T-helper 17 cell (primary cell): Measurements from ENCODE around the gene PFKFB3. TPM values are rescaled to one million over a fixed set of nuclear protein-coding genes. Genes with fewer than 3 reads are reported as not detected.

Experiments
- ATAC-seq: fragments of 150-1000 bp; cut with Tn5 transposase; 2 replicates; pipeline ENCODE4 v1.10.0; 2021; ENCODE audit warnings: mild to moderate bottlenecking, moderate library complexity
- DNase-seq, 3 donors: peaks; one replicate each; pipeline versions ENCODE4 v3.0.0 to v3.0.0-alpha.2; 2020 to 2021
- H3K9me3 ChIP-seq: one replicate; pipeline ENCODE4 v1.7.0; 2013; ENCODE audit warnings: low read length, mild to moderate bottlenecking; ENCODE audit not compliant: control insufficient read depth, poor library complexity, severe bottlenecking
- H3K27ac Mint-ChIP-seq: one replicate; pipeline ENCODE4 v1.8.0; 2022; ENCODE audit warnings: mild to moderate bottlenecking, moderate library complexity, mixed read lengths
- H3K27me3 Mint-ChIP-seq: one replicate; pipeline ENCODE4 v1.8.0; 2022; ENCODE audit warnings: mixed read lengths
- H3K36me3 Mint-ChIP-seq: one replicate; pipeline ENCODE4 v1.8.0; 2022; ENCODE audit warnings: low read depth, mixed read lengths
- H3K4me1 Mint-ChIP-seq: one replicate; pipeline ENCODE4 v1.8.0; 2022; ENCODE audit warnings: mild to moderate bottlenecking, mixed read lengths
- H3K4me3 Mint-ChIP-seq: one replicate; pipeline ENCODE4 v1.8.0; 2022; ENCODE audit warnings: mild to moderate bottlenecking, moderate library complexity, mixed read lengths
- total RNA-seq, 4 donors: library from RNA in 2 of 4; stranded (reverse) in 2 of 4; gene quantifications; one replicate each; pipeline ENCODE4 v1.2.3 and lab custom pipeline; 2022 to 2026

The PFKFB3 gene
- total RNA-seq, 2 donors from 2014 or later = 93.3 to 146 TPM

DNA sequence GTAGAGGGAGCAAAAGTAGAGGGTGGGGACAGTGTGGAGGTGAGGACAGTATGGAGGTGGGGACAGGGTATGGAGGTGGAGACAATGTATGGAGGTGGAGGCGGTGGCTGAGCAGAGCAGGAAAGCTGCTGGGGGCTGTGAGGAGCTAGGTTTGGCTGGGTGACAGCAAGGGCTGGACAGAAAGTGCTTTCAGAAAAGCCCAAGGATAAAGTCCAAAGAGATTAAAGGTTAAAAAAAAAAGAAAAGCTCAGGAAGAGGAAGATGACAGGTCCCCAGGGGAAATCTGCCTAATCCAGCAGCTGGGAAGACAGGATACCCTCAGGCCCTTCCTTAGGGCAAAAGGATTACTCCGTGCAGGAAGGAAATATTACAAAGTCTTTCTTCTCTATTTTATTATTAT, 32.1 kb upstream of the PFKFB3 start:
- H3K27ac Mint-ChIP-seq = peak overlapping the region; percentile 97
- no peaks in the 10 kb centered on the region for H3K9me3 ChIP-seq
- DNase-seq (no peak), ATAC-seq (no peak)
- H3K36me3 Mint-ChIP-seq = peaks cover 2% of the 10 kb centered on the region
- H3K27me3 Mint-ChIP-seq = no peaks in the 10 kb centered on the region
- H3K4me1 Mint-ChIP-seq = peaks cover 74% of the 10 kb centered on the region
- H3K4me3 Mint-ChIP-seq = peak overlapping the region; percentile 12

DNA sequence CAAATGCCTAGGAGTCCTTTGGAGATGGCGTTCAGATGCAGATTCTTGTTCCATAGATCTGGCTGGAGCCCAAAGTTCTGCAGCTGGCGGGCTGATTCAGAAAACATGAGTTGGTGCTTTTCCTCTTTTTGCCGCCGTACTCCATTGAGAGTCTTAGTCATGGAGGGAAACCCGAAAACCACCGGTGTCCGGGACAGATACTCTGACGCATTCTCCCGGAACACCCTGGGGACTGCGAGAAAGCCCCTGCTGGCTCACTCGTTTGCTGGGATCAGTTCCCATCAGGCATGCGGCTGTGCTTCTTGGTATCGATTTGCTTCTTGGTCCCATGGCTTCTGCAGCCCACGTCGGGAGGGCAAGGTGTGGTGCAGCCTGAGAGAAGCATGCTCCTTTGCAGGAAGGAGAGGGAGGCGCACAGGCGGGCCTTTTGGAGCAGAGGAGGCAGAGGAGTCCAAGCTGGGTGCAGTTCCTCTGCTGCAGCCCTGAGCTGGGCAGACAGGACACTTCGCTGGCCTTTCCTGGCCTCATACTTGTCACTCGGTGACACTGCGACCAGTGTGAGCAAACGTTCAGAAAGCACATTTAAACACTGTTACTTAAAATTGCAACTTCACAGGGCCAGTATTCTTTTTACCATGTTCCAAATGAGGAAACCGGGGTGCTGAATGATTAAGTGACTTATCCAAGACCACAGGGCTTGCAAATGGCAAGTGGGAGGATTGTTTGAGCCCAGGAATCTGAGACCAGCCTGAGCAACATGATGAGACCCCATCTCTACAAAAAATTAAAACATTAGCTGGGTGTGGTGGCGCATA, 30.6 kb upstream of the PFKFB3 start:
- Mint-ChIP-seq H3K27ac (peak overlapping the region; percentile 97), H3K4me3 (peak overlapping the region; percentile 90), H3K4me1 (peaks cover 75% of the 10 kb centered on the region), H3K27me3 (no peaks in the 10 kb centered on the region), H3K36me3 (peaks cover 8% of the 10 kb centered on the region)
- H3K9me3 ChIP-seq = no peaks in the 10 kb centered on the region
- peak; percentile 32 for ATAC-seq
- DNase-seq = peak in 1 of 3 donors; percentile 22

DNA sequence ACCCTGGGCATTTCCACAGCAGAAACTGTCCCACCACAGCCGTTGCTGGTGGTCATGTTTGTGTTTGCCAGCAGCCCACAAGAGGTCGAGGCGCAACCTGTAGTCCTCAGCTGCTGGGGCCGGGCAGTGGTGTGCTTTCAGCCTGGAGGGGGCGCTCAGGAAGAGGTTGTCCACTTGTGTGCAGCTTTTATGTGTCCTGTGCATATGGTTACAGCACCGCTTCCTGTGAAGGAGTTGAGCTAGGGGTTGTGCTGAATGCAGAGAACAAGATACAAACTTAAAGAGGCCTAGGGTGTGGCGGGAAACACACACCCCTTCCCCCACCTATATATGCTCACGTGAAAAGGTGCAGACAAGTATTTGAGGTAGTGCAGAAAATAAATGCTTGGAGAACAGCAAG, 29.5 kb upstream of the PFKFB3 start:
- ATAC-seq = peak; percentile 89
- peaks cover 8% of the 10 kb centered on the region for H3K36me3 Mint-ChIP-seq

GRCh38 chr10:6174201-6174874, 28.4 kb upstream of the PFKFB3 start:
- ATAC-seq (no peak), DNase-seq (no peak)
- H3K9me3 ChIP-seq = no peaks in the 10 kb centered on the region
- Mint-ChIP-seq H3K27ac (peak overlapping the region; percentile 97), H3K4me1 (peaks cover 68% of the 10 kb centered on the region), H3K27me3 (no peaks in the 10 kb centered on the region), H3K36me3 (peaks cover 8% of the 10 kb centered on the region), H3K4me3 (no peak overlapping the region)

More for the DNA sequence above, 29.5 kb upstream of the PFKFB3 start:
- peaks cover 72% of the 10 kb centered on the region for H3K4me1 Mint-ChIP-seq
- H3K4me3 Mint-ChIP-seq = peak overlapping the region; percentile 90
- H3K27ac Mint-ChIP-seq = peak overlapping the region; percentile 97
- H3K9me3 ChIP-seq = no peaks in the 10 kb centered on the region
- DNase-seq = peak; percentile 37 to 55 (median 48)
- H3K27me3 Mint-ChIP-seq = no peaks in the 10 kb centered on the region

- peak overlapping the region; percentile 97 for H3K27ac Mint-ChIP-seq
- ATAC-seq (no peak), DNase-seq (no peak)
- H3K4me1 Mint-ChIP-seq = peaks cover 61% of the 10 kb centered on the region
- H3K36me3 Mint-ChIP-seq = peaks cover 8% of the 10 kb centered on the region
- no peaks in the 10 kb centered on the region for H3K9me3 ChIP-seq
- H3K4me3 Mint-ChIP-seq = peak overlapping the region; percentile 33
- no peaks in the 10 kb centered on the region for H3K27me3 Mint-ChIP-seq
Observed at GRCh38 chr10:6175329-6176055, 27.2 kb upstream of the PFKFB3 start.

- no peak overlapping the region for H3K4me3 Mint-ChIP-seq
- H3K9me3 ChIP-seq = no peaks in the 10 kb centered on the region
- no peaks in the 10 kb centered on the region for H3K27me3 Mint-ChIP-seq
- ATAC-seq (no peak), DNase-seq (no peak)
- peaks cover 8% of the 10 kb centered on the region for H3K36me3 Mint-ChIP-seq
- peaks cover 56% of the 10 kb centered on the region for H3K4me1 Mint-ChIP-seq
- peak overlapping the region; percentile 97 for H3K27ac Mint-ChIP-seq
Observed at GRCh38 chr10:6176691-6177231, 26.0 kb upstream of the PFKFB3 start.

GRCh38 chr10:6177880-6178281, 24.9 kb upstream of the PFKFB3 start:
- Mint-ChIP-seq H3K4me3 (no peak overlapping the region), H3K27me3 (no peaks in the 10 kb centered on the region), H3K27ac (peak overlapping the region; percentile 97), H3K4me1 (peaks cover 51% of the 10 kb centered on the region), H3K36me3 (peaks cover 8% of the 10 kb centered on the region)
- DNase-seq = no peak
- H3K9me3 ChIP-seq = no peaks in the 10 kb centered on the region
- no peak for ATAC-seq

- Mint-ChIP-seq H3K27ac (peak overlapping the region; percentile 63), H3K4me3 (no peak overlapping the region), H3K27me3 (no peaks in the 10 kb centered on the region), H3K4me1 (peaks cover 44% of the 10 kb centered on the region), H3K36me3 (peaks cover 5% of the 10 kb centered on the region)
- DNase-seq (no peak), ATAC-seq (no peak)
- no peaks in the 10 kb centered on the region for H3K9me3 ChIP-seq
Observed at GRCh38 chr10:6178581-6178980, 24.2 kb upstream of the PFKFB3 start.

GRCh38 chr10:6179078-6179477, 23.7 kb upstream of the PFKFB3 start:
- DNase-seq = no peak
- peaks cover 39% of the 10 kb centered on the region for H3K4me1 Mint-ChIP-seq
- no peak for ATAC-seq
- H3K27ac Mint-ChIP-seq = peak overlapping the region; percentile 63
- H3K4me3 Mint-ChIP-seq = no peak overlapping the region
- no peaks in the 10 kb centered on the region for H3K27me3 Mint-ChIP-seq
- H3K9me3 ChIP-seq = no peaks in the 10 kb centered on the region
- peaks cover 5% of the 10 kb centered on the region for H3K36me3 Mint-ChIP-seq

GRCh38 chr10:6180480-6181110, 22.1 kb upstream of the PFKFB3 start:
- H3K9me3 ChIP-seq = no peaks in the 10 kb centered on the region
- DNase-seq = no peak
- Mint-ChIP-seq H3K4me3 (no peak overlapping the region), H3K27ac (peak overlapping the region; percentile 14), H3K36me3 (peaks cover 5% of the 10 kb centered on the region), H3K4me1 (peaks cover 34% of the 10 kb centered on the region), H3K27me3 (no peaks in the 10 kb centered on the region)
- ATAC-seq = no peak

GRCh38 chr10:6181249-6181648, 21.5 kb upstream of the PFKFB3 start:
- DNase-seq (no peak), ATAC-seq (no peak)
- Mint-ChIP-seq H3K27me3 (no peaks in the 10 kb centered on the region), H3K4me3 (no peak overlapping the region), H3K27ac (peak overlapping the region; percentile 14), H3K4me1 (peaks cover 30% of the 10 kb centered on the region), H3K36me3 (no peaks in the 10 kb centered on the region)
- H3K9me3 ChIP-seq = no peaks in the 10 kb centered on the region

DNA sequence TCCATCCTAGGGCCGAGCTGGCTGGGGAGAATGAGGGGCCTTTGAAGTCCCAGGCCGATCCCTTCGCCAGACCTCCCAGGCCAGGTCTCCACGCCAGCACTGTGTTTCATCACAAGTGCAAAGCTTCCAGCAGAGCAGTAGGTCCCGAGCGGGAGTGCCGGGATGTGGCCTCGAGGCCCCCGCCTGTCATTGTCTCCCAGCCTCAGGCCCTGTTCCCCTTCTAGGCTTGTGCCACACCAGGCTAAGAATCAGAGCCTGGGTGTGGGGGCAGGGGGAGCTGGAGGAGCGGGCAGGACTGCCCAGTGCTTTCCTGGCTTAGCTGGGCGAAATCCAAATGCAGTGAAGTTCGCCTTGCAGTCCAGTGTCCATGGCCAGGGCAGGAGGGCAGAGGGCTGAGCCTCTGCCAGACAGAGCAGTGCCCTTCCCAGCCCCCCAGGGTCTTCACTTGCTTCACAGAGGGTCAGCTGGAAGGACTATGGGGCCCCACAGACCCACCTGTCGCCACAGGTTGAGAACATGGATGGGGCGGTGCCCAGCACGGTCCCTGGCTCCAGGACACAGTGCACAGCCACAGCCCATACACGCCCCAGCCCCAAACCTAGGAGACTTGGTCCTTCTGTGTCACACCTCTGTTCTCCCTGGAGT, 20.2 kb upstream of the PFKFB3 start:
- H3K36me3 Mint-ChIP-seq = no peaks in the 10 kb centered on the region
- ATAC-seq (no peak), DNase-seq (no peak)
- H3K9me3 ChIP-seq = no peaks in the 10 kb centered on the region
- peaks cover 32% of the 10 kb centered on the region for H3K4me1 Mint-ChIP-seq
- H3K27me3 Mint-ChIP-seq = no peaks in the 10 kb centered on the region
- H3K27ac Mint-ChIP-seq = peak overlapping the region; percentile 82
- no peak overlapping the region for H3K4me3 Mint-ChIP-seq
